T-helper 2 cell treated with Interferon-gamma antibody and Interleukin-4, amounts not matched to agents 5 μg/mL and 100 μg/mL, for 36 hours (primary cell): ENCODE data around the gene POLR1C.
A peak's percentile ranks its signal among the peaks of the same experiment; 100 is the strongest.

Experiments
- DNase-seq: peaks from one replicate; pipeline ENCODE4 v3.0.0; 2021; ENCODE audit warnings: low spot score
- H3K27ac Mint-ChIP-seq: one replicate; pipeline ENCODE4 v1.8.0; 2021; ENCODE audit warnings: mild to moderate bottlenecking, mixed read lengths
- H3K27me3 Mint-ChIP-seq: one replicate; pipeline ENCODE4 v1.8.0; 2021; ENCODE audit warnings: low read depth, mixed read lengths
- H3K36me3 Mint-ChIP-seq: one replicate; pipeline ENCODE4 v1.8.0; 2021; ENCODE audit warnings: low read depth, mixed read lengths
- H3K4me1 Mint-ChIP-seq: one replicate; pipeline ENCODE4 v1.8.0; 2021; ENCODE audit warnings: low read depth, mixed read lengths
- H3K4me3 Mint-ChIP-seq: one replicate; pipeline ENCODE4 v1.8.0; 2022; ENCODE audit warnings: mild to moderate bottlenecking, moderate library complexity, mixed read lengths
- H3K9me3 Mint-ChIP-seq: one replicate; pipeline ENCODE4 v1.8.0; 2021; ENCODE audit warnings: mixed read lengths

POLR1C gene

GRCh38 chr6:43481591-43482236 lies 35.2 kb upstream of the POLR1C start:
- Mint-ChIP-seq H3K27me3 (no peaks in the 10 kb centered on the region), H3K27ac (no peak overlapping the region), H3K4me1 (peaks cover 19% of the 10 kb centered on the region), H3K4me3 (no peak overlapping the region), H3K9me3 (no peaks in the 10 kb centered on the region), H3K36me3 (no peaks in the 10 kb centered on the region)
- no peak for DNase-seq

- DNase-seq = no peak
- H3K9me3 Mint-ChIP-seq = no peaks in the 10 kb centered on the region
- H3K27ac Mint-ChIP-seq = no peak overlapping the region
- H3K4me3 Mint-ChIP-seq = no peak overlapping the region
- H3K4me1 Mint-ChIP-seq = no peaks in the 10 kb centered on the region
- H3K27me3 Mint-ChIP-seq = no peaks in the 10 kb centered on the region
- no peaks in the 10 kb centered on the region for H3K36me3 Mint-ChIP-seq
Measured at GRCh38 chr6:43488667-43489276, 28.1 kb upstream of the POLR1C start.

DNA sequence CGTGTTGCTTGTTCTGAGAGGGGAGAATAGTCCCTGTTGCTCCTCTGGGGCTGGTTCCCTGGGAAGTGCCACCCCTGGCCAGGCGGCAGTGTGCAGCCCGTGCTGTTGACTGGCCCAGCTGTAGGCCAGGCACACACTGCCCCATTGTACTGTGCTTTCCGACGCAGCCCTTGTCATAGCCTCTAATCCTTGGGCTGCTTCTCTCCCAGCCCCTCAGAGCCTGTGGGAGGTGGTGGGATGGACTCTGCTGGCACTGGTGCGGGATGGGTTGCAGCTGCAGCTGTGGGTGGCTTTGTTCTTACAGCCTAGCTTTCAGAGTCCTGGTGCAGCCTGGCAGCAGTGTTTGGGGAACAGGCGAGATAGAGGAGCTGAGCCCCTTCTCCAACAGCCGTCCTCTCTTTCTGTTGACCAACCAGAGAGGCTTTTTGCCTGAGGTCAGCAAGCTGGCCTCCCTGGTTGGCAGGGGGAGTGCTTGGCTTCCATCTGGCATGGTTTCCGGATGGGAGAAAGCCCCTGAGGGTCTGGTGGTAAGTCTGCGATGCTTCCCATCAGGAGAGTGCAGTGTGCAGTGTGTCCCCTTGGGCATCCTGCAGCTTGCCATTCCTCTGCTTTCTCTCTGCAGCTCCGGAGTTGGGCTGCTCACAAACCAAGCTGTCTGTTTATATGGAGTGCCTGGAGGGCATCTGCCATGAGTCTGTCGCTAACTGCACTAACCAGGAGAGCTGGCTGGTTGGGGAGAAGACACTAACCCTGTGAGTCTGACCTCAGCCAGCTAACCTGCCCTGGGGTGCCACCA lies 27.4 kb upstream of the POLR1C start:
- Mint-ChIP-seq H3K9me3 (no peaks in the 10 kb centered on the region), H3K27me3 (no peaks in the 10 kb centered on the region), H3K4me1 (no peaks in the 10 kb centered on the region), H3K4me3 (no peak overlapping the region), H3K36me3 (no peaks in the 10 kb centered on the region), H3K27ac (no peak overlapping the region)
- DNase-seq = no peak

- no peaks in the 10 kb centered on the region for H3K27me3 Mint-ChIP-seq
- H3K36me3 Mint-ChIP-seq = no peaks in the 10 kb centered on the region
- H3K4me3 Mint-ChIP-seq = no peak overlapping the region
- no peak overlapping the region for H3K27ac Mint-ChIP-seq
- no peaks in the 10 kb centered on the region for H3K9me3 Mint-ChIP-seq
- peaks cover 5% of the 10 kb centered on the region for H3K4me1 Mint-ChIP-seq
- DNase-seq = no peak
Measured at GRCh38 chr6:43490523-43490939, 26.4 kb upstream of the POLR1C start.

GRCh38 chr6:43491750-43492661 lies 24.9 kb upstream of the POLR1C start:
- H3K4me1 Mint-ChIP-seq = peaks cover 6% of the 10 kb centered on the region
- H3K36me3 Mint-ChIP-seq = no peaks in the 10 kb centered on the region
- no peak for DNase-seq

GRCh38 chr6:43492673-43493072 lies 24.2 kb upstream of the POLR1C start:
- no peaks in the 10 kb centered on the region for H3K9me3 Mint-ChIP-seq
- H3K27ac Mint-ChIP-seq = no peak overlapping the region
- DNase-seq = no peak
- H3K4me3 Mint-ChIP-seq = no peak overlapping the region
- no peaks in the 10 kb centered on the region for H3K36me3 Mint-ChIP-seq
- H3K4me1 Mint-ChIP-seq = peaks cover 6% of the 10 kb centered on the region
- H3K27me3 Mint-ChIP-seq = no peaks in the 10 kb centered on the region

More at GRCh38 chr6:43491750-43492661, 24.9 kb upstream of the POLR1C start:
- no peak overlapping the region for H3K4me3 Mint-ChIP-seq
- no peak overlapping the region for H3K27ac Mint-ChIP-seq
- H3K27me3 Mint-ChIP-seq = no peaks in the 10 kb centered on the region
- H3K9me3 Mint-ChIP-seq = no peaks in the 10 kb centered on the region

DNA sequence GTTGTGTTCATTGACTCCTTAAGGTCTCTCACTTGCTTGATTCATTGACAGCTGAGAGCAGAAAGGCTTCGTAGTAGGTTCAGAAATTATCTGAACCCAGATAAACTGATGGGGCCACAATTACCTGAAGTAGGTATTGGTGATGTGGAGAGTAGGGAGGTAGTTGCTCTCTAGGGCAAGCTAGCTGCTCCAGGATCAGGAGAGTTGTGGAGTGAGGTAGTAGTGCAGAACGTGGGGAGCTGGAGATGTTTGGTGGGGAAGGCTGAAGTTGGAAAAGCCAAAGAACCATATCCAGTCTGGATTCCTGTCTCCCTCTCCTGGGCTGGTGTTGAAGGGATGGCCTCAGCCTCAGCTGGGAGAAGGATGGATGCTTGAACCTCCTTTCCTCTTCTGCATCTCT lies 23.7 kb upstream of the POLR1C start:
- Mint-ChIP-seq H3K4me1 (peaks cover 6% of the 10 kb centered on the region), H3K27me3 (no peaks in the 10 kb centered on the region), H3K27ac (no peak overlapping the region), H3K4me3 (no peak overlapping the region), H3K9me3 (no peaks in the 10 kb centered on the region), H3K36me3 (no peaks in the 10 kb centered on the region)
- no peak for DNase-seq

DNA sequence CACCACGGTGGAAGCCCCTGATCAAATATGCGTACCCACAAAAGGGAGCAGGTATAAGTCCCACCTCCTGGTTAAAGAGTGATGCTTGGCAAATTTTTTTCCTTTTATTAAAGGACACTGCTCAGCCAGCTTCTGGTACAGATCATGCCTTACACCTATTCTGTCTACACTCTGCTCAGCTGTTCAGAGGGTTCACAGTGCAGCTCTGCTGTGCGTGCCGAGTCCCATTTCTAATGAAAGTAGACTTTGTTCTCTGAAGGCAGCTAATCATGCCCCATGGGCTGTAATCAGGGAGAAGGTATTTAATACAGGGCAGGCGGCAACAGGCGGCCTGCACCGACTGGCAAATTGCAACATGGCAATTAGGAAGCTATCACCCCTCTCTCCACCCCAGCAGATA lies 23.1 kb upstream of the POLR1C start:
- no peak for DNase-seq
- Mint-ChIP-seq H3K36me3 (no peaks in the 10 kb centered on the region), H3K27ac (peak overlapping the region; percentile 17), H3K27me3 (no peaks in the 10 kb centered on the region), H3K9me3 (no peaks in the 10 kb centered on the region), H3K4me3 (no peak overlapping the region), H3K4me1 (peaks cover 6% of the 10 kb centered on the region)

DNA sequence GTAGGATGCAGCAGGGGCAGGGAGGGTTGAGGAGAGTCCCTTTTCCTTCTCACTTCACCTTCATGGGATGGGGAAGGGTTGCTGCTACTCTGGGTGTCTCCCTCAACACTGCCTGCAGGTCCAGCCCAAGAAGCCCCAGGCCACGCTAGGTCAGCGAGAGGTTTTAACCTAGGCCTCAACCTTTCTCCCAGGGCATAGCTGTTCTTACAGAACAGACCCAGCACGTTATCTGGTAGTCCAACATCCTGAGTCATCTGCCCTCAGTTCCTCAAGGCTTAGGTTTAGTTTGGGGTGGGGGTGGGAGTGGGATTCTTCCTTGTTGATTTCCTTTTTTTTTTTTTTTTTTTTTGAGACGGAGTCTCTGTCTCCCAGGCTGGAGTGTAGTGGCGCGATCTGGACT lies 22.6 kb upstream of the POLR1C start:
- Mint-ChIP-seq H3K36me3 (peaks cover 1% of the 10 kb centered on the region), H3K4me1 (peaks cover 6% of the 10 kb centered on the region), H3K27me3 (no peaks in the 10 kb centered on the region), H3K4me3 (no peak overlapping the region), H3K27ac (peak overlapping the region; percentile 17), H3K9me3 (no peaks in the 10 kb centered on the region)
- DNase-seq = no peak

DNA sequence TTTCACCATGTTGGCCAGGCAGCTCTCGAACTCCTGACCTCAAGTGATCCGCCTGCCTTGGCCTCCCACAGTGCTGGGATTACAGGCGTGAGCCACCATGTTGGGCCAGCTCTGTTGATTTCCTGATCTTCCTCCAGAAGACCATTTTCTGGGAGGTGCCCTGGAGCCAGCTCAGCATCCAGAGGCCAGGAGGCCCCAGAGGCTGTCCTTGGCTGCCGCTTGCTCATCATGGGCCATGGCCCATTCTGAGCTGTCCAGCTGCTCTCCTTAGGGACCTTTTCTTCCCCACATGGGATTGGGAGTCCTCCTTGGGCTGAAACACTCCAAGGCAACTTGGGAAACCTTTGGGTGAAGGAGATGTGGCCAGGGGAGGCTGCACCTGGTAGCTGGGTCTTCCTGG lies 22.1 kb upstream of the POLR1C start:
- Mint-ChIP-seq H3K27me3 (no peaks in the 10 kb centered on the region), H3K4me1 (peaks cover 6% of the 10 kb centered on the region), H3K36me3 (peaks cover 5% of the 10 kb centered on the region), H3K9me3 (no peaks in the 10 kb centered on the region), H3K27ac (no peak overlapping the region), H3K4me3 (no peak overlapping the region)
- DNase-seq = no peak

- H3K4me3 Mint-ChIP-seq = no peak overlapping the region
- no peak for DNase-seq
- no peaks in the 10 kb centered on the region for H3K9me3 Mint-ChIP-seq
- peaks cover 5% of the 10 kb centered on the region for H3K36me3 Mint-ChIP-seq
- H3K4me1 Mint-ChIP-seq = peaks cover 6% of the 10 kb centered on the region
- peak overlapping the region; percentile 66 for H3K27ac Mint-ChIP-seq
- H3K27me3 Mint-ChIP-seq = no peaks in the 10 kb centered on the region
Measured at GRCh38 chr6:43495409-43495941, 21.4 kb upstream of the POLR1C start.

- no peak for DNase-seq
Measured at GRCh38 chr6:43496370-43497128, 20.3 kb upstream of the POLR1C start.

GRCh38 chr6:43497129-43497396 lies 19.8 kb upstream of the POLR1C start:
- Mint-ChIP-seq H3K4me3 (no peak overlapping the region), H3K27ac (no peak overlapping the region), H3K36me3 (peaks cover 8% of the 10 kb centered on the region), H3K4me1 (peaks cover 6% of the 10 kb centered on the region), H3K27me3 (no peaks in the 10 kb centered on the region), H3K9me3 (no peaks in the 10 kb centered on the region)
- no peak for DNase-seq

More at GRCh38 chr6:43496370-43497128, 20.3 kb upstream of the POLR1C start:
- Mint-ChIP-seq H3K27me3 (no peaks in the 10 kb centered on the region), H3K9me3 (no peaks in the 10 kb centered on the region), H3K36me3 (peaks cover 8% of the 10 kb centered on the region), H3K27ac (no peak overlapping the region), H3K4me1 (peaks cover 6% of the 10 kb centered on the region), H3K4me3 (no peak overlapping the region)
